Hindlimb muscle (tissue), 1 donor: ENCODE results near the gene PPP2R2D. TPM values are rescaled to one million over a fixed set of nuclear protein-coding genes. Genes with fewer than 3 reads are reported as not detected.
"Not testable (repeated sequence)": the region's sequence is repeated elsewhere in the genome, so short reads cannot be mapped to it uniquely, and the experiment has no call there.

Experiments used
- DNase-seq: peaks from one replicate; pipeline ENCODE4 v3.0.0-alpha.2; 2013
- polyA plus RNA-seq: library from polyadenylated mRNA; unstranded; fragments of 120-200 nt; gene quantifications from one replicate; pipeline ENCODE4 v1.2.1, GENCODE V29; 2013; ENCODE audit not compliant: insufficient read length

The PPP2R2D gene
- polyA plus RNA-seq, 1 donor: 30.6 TPM

DNA sequence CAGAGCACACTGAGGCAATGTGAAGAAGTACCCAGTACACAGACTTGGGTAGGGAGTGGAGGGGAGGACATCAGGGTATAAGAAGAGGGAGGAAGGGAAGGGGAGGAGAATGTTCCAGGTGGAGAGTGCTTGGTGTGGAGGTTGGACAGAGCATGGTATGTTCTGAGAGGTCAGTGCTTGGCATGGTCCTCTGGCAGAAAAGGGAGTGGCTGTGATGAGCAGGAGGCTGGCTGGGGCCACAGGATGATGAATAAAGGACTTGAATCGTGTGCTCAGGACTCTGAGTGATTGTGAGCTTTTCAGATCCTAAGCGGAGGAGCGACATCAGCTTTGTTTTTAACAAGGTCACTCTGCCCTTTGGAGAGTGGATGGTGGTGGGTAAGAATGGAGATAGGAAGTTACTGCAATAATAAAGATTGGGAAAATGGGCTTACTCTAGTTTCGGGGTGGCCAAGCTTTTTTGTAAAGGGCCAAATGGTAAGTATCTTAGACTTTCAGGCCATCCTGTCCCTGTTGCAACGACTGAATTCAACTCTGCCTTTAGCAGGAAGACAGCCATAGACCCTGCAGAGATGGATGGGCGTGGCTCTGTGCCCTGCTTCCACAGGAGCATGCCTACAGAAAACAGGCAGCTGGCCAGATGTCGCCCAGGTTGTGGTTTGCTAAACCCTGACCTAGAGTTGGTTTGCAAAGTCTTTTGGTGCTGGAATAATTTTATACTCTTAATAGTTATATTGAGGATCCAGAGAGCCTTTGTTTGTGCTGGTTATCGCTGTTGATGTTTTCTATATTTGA is 8.4 kb downstream of the PPP2R2D start:
- no peak for DNase-seq

DNA sequence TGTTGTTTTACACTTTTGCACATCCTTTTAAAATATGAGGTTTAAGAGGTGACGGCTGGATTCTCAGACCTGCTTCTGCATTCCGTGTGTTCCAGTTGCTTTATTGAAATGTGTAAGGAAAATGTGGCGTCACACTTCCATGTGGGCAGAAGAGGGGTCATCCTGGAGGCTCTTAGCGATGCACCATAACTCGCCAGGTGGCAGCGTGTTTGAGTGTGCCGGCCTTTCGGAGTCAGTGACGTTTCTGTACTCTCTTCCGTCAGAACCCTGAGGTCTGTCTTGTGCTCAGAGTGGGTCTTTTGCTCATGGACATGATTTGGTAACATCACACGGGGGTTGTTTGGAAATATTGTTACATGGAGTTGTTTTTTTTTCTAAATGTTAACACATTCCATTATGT is 9.1 kb downstream of the PPP2R2D start:
- no peak for DNase-seq

DNA sequence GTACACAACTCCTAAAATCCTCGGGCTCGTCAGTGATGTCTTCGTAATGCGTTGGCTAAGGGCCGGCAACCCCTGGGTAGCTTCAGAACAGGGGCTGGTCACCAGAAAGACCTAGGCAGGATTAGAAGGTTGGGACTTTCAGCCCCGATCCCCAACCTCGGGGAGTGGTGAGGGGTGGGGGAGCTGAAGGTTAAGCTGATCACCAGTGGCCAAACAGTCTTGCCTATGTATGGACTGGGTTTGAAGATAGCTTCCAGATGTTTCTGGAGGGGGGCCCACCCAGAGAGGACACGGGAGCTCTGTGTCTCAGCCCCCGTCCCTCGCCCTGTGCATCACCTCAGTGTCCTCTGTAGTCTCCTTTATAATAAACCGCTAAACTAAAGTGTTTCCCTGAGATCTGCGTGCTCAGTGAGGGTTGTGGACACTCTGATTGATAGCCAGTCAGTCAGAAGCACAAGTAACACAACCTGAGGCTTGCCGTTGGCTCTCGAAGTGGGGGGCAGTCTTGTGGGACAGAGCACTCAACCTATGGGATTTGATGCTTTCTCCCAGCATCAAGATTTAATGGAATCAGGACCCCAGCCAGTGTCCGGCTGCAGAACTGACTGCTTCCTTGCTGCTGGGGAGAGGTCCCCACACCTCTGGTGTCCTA is 10.0 kb downstream of the PPP2R2D start:
- DNase-seq: no peak

DNA sequence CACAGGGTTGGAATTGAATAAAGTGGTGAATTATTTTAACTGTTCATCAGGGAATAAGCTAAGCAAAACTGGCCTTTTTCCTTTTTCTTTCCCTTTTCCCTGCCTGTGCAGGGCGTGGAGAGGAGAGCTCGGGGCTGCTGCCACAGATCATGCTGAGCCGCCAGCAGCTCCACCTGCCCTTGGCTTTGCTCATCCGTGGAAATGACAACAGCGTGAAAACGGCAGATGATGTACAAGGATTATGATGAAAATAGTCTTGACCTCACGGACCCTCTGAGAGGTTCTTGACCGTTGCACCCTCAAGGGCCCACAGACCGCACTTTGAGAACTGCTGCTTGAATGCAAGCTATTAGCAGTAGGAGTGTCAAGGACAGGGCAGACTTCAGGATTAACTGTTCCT is 10.6 kb downstream of the PPP2R2D start:
- no peak for DNase-seq

DNA sequence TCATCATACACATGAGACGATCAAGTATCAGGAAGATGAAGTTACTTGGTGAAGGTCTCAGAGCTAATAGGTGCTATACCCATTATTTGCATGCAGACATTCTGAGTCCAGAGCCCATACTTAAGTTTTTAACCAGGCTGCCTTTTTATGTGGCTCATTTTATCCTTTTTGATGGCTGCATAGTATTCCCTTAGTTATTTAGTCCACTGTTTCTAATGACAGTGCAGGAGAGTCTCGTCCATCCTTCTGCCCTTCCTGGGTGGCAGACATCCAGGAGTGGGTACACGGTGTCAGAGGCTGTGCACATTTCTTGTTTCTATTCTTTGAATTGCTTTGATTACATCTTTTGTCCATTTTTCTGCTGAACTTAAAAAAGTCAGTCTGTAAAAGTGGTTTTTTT is 11.8 kb downstream of the PPP2R2D start:
- DNase-seq: no peak

DNA sequence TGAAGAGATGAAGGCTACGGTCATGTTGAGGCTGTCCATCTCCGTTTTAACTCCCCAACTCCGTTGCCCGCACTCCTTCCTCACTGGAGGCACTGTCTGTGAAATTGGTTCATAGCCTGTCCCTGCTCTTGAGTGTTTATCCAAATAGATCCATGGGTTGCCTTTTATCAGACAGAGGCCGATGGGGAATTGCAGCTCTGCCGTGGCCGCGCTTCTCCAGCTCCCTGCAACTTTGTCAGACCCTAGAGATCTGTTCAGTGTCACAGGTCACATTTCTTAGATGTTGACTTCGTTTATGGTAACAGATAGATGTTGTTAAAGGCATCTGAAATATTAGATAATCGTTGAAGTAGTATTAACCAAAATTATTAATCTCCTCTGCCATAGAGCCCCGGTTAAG is 14.7 kb downstream of the PPP2R2D start:
- no peak for DNase-seq

DNA sequence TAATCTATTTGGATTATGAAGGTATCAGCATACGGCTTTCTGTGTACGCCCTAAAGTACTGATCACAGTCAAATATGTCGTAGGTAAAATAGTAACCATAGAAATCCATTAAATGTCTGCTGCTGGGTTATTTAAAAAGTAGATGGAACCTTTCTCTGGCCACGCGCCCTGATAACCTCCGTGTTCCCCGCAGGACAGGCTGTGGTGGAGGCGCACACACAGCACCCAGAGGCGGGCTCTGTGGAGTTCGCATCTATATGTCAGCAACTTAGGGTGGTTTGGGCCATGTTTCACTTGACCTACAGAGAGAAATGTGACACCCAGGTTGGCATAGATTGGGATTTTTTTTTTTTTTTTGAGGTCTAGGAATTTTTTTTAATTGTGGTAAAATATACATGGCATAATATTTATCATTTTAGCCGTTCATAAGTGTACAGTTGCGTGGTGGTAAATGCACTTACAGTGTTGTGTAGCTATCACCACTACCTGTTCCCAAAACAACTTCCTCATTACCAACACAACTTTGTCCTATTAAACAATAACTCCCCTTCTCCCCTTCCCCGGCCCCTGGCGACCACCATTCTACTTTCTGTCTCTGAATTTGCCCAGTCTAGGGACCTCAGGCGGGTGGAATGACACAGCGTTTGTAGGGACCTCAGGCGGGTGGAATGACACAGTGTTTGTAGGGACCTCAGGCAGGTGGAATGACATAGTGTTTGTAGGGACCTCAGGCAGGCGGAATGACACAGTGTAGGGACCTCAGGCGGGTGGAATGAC is 15.4 kb downstream of the PPP2R2D start:
- no peak for DNase-seq

DNA sequence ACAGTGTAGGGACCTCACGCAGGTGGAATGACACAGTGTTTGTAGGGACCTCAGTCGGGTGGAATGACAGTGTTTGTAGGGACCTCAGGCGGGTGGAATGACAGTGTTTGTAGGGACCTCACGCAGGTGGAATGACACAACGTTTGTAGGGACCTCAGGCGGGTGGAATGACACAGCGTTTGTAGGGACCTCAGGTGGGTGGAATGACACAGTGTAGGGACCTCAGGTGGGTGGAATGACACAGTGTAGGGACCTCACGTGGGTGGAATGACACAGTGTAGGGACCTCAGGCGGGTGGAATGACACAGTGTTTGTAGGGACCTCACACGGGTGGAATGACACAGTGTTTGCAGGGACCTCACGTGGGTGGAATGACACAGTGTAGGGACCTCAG is 16.0 kb downstream of the PPP2R2D start:
- not testable (repeated sequence) for DNase-seq

DNA sequence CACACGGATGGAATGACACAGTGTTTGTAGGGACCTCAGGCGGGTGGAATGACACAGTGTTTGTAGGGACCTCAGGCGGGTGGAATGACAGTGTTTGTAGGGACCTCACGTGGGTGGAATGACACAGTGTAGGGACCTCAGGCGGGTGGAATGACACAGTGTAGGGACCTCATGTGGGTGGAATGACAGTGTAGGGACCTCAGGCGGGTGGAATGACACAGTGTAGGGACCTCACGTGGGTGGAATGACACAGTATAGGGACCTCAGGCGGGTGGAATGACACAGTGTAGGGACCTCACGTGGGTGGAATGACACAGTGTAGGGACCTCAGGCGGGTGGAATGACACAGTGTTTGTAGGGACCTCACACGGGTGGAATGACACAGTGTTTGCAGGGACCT is 16.7 kb downstream of the PPP2R2D start:
- not testable (repeated sequence) for DNase-seq

DNA sequence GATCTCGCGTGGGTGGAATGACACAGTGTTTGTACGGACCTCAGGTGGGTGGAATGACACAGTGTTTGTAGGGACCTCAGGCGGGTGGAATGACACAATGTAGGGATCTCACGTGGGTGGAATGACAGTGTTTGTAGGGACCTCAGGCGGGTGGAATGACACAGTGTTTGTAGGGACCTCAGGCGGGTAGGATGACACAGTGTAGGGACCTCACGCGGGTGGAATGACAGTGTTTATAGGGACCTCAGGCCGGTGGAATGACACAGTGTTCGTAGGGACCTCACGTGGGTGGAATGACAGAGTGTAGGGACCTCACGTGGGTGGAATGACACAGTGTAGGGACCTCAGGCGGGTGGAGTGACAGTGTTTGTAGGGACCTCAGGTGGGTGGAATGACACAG is 18.7 kb downstream of the PPP2R2D start:
- DNase-seq: not testable (repeated sequence)

DNA sequence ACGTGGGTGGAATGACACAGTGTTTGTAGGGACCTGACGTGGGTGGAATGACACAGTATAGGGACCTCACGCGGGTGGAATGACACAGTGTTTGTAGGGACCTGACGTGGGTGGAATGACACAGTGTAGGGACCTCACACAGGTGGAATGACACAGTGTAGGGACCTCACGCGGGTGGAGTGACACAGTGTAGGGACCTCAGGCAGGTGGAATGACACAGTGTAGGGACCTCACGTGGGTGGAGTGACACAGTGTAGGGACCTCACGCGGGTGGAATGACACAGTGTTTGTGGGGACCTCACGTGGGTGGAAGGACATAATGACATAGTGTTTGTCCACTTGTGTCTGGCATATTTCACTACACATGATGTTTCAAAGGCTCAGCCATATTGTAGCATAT is 19.3 kb downstream of the PPP2R2D start:
- DNase-seq: no peak

DNA sequence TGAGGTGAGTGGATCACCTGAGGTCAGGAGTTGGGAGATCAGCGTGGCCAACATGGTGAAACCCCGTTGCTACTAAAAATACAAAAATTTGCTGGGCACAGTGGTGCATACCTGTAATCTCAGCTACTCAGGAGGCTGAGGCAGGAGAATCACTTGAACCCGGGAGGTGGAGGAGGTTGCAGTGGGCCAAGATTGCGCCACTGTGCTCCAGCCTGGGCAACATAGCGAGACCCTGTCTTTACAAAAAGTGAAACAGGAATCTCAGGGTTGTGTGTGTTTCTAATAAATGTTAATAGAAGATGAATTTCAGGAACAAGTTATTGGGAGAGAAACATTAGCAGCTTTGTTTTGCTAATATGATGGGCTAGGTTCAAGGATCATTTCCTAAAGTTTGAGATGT is 19.9 kb downstream of the PPP2R2D start:
- DNase-seq: no peak

DNA sequence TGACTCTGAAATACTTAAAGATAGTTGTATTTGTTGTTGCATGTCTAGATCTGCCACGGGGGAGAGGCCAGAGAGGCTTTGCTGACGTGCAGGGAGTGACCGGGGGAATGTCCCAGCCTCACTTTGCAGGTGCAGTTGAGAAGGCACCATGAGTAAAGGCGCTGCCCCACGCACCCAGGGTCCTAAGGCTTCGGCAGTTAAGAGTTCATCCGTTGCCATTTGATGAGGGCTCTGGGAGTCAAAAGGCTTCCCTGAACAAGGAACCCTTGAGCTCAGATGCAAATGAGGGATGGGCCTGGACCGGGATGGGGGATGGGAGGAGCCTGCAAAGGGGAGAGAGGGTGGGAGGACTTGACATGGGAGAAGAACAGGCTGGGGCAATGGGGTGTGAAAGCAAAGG is 20.4 kb downstream of the PPP2R2D start:
- DNase-seq: no peak

DNA sequence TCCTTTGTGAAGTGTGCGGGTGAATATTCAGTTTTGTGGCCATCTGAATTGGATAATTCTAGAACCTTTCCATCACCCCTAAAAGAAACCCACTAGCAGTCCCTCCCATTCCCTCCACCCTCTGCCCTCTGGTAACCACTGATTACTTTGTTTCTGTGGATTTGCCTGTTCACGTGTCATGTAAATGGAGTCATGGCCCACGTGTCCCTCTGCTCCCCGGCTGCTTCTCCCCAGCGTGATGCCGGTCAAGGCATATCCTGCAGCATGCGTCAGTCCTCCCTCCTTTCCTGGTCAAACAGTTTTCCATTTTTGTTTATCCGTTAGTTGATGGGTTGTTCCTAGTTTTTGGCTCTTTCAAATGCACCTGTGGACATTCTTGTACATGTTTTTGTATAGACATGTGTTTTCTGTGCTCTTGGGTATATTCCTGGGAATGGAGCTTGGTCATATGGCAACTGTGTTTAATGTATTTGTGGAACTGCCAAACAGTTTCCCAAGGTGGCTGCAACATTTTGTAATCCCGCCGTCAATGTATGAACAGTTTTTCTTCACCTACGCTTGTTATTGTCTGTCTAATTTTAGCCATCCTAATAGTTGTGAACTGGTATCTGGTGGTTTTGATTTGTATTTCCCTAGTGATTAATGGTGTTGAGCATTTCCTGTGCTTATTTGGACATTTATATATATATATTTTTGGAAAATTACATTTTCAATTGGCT is 22.4 kb downstream of the PPP2R2D start:
- no peak for DNase-seq

DNA sequence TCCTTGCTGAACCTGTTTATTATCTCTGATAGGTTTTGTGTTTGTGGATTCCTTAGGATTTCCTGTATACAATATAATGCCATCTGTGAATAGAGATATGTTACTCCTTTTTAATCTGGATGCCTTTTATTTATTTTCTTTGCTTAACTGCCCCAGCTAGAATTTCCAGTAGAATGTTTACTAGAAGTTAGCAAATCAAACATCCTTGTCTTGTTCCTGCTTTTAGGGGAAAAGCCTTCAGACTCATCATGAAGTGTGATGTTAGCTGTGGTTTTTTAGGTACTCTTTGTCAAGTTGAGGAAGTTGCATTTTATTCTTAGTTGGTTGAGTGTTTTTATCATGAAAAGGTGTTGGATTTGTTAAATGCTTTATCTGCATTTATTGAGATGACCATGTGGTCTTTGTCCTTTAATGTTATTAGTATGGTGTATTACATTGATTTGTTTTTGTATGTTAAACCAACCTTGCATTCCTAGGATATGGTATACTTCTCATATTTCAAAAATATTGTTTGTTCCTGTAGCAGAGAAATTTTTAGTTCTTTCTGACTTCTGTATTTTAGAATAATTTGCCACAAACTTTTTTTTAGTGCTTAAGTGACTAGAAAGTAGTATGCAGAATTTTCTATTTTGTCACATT is 24.3 kb downstream of the PPP2R2D start:
- DNase-seq: no peak

DNA sequence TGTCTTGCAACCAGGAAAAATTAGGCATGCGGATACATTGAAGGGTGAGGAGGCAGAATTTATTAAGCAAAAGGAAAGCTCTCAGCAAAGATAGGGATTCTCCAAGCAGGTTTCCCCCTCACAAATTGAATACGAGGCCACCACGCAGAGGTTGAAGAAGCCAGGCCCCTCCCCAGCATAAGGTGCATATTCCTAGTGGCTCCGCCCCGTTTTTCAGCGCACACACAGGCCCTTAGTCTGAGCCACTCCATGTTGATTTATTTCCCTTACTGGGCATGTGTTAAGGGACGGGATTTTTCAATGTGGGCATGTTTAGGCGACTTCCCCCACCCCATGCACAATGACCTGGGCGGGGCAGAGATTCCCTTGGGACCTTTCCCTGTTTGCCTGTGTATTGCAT is 24.9 kb downstream of the PPP2R2D start:
- DNase-seq: no peak

DNA sequence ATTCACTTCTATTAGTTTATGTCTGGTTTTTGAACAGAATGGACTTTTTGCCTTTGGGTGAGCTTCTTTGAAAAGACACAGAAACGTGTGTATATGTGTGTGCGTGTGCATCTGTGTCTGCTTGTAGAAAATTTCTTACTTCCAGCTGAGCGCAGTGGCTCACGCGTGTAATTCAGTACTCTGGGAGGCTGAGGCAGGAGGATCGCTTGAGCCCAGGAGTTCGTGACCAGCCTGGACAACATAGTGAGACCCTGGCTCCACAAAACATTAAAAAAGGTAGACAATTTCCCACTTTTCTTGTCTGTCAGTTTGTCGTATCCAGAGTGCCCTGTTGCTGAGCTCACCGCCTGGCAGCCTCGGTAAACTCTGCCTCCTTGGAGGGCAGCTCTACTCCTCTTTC is 25.4 kb downstream of the PPP2R2D start:
- DNase-seq: no peak

DNA sequence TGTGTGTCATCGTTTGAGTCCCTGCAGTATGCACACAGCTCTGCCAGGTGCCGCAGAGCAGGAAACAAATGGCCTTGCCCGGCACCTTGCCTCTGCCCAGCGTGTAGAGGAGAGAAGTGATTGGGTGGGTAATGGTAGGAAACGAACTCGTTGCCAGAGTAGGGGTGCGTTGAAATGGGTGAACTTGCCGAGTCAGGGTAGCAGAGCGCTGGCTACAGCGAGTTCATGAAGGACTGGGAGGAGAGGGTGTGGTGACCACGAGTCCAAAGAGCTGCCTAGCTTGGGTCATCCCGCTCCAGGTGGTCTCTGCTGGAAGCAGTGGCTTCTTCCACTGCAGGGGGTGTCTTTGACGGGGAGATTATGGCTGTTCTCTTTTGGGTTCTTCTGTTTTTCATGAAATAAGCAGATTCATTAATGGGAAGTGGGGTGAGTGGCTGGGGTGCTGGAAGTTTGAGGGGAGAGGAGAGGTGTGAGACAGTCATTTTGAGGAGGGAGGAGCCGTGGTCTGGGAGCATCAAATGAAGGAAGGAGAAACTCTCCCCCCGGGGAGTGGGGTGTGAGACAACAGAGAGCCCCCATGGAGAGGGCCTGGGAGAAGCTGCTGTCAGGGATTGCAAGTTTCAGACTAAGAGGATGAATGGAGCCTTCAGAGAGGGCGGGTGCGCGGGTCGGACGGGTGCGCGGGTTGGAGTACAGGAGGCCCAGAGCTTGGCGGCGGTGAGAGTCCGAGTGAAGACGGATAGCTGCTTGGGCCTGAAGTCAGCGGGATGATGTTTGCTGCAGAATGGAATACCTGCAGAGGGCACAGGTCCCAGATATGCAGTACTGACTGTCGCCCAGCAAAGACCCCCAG is 26.2 kb downstream of the PPP2R2D start:
- no peak for DNase-seq

DNA sequence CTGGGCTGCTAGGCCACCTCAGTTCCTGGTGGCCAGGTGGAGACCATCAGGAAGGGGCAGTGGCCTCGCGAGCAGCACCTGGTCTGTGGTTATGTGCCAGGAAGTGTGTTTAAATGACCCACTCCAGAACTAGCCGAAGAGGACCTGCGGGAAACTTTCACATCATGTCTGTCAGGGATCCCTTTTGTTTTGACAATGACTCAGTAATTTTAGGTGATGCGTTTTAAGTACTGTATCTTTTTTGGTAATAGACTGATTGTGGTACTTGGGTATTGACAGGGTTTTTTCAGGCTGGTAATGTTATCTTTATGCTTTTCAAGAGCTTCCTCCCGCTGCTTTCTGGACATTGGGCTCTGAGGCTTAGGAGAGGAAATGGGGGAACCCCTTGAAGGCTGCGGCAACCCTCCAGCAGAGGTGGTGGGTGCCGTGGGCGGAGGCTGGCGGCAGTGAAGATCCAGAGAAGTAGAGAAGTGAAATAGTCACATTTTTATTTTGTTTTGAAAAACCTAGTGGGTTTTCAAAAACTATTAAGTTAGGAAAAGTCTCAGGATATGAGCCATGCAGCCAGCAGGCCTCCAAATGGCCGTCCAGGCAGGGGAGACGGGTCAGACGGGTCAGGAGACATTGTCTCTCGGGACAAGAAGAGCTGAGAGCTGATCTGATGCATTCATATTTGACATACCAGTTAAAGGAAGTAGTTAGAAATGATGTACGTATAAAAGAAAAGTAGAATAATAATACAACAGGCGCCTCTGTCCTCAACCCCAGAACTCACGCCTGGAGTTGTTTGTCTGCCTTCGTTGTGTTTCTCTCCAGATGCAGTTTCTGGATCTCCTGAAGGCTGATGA is 27.7 kb downstream of the PPP2R2D start:
- no peak for DNase-seq

DNA sequence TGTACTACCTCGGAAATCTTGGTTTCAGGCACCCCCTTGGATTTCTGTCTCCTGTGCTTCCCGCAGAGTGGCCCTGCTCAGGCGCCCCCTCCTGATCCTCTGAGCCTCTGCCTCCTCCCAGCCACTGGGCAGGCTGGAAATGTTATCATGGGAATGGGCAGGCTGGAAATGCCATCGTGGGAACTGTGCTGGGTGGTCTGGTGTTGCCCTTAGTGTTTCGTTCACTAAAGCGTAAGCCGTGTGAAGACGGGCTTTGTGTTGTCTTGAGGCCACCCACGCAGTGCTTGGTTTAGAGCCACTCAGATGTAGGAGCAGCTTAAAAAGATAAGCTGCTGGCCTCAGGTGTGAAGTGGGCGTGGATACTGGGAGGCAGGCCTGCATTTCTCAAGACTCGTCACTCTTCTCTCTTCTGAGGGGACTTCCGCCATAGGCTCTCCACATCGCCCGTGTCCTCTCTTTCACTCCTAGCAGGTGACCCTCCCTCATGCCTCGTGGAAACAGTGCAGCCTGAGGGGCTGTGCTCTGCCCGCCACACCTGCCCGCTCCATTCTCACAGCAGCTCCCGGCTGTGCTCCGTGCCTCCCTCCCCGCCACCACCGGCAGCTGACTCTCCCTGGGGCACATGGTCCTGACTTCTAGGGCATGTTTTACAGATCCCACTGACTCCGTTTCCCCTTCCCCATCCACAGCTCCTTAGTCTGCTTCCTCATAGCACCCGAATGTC is 28.5 kb downstream of the PPP2R2D start:
- no peak for DNase-seq
